ENCODE measurements around the gene TMEM215.

TMEM215 gene, protein sequence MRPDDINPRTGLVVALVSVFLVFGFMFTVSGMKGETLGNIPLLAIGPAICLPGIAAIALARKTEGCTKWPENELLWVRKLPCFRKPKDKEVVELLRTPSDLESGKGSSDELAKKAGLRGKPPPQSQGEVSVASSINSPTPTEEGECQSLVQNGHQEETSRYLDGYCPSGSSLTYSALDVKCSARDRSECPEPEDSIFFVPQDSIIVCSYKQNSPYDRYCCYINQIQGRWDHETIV

GRCh38 chr9:32783168-32783891 lies at the start of gene TMEM215:
Gene TMEM215 (plus strand): TSS chr9:32783540. CDS start chr9:32784184, 644 bp downstream.
- no CpG with 5 or more reads among the region's 59 CpGs for WGBS (ENCODE audit: insufficient coverage, insufficient read length)
- Histone ChIP-seq H3K9me3 (ENCODE audit: control insufficient read depth, insufficient read depth, low read length) (no peaks in the 10 kb centered on the region), H3K27ac (ENCODE audit: low read length) (no peak within 1 kb of the TSS), H3K4me3 (ENCODE audit: low read length) (peak within 1 kb of the TSS; percentile 50; the same call in 1 of the 2 replicates), H3K36me3 (ENCODE audit: control insufficient read depth, insufficient read depth, low read length) (no peaks in the 10 kb centered on the region), H3K4me1 (ENCODE audit: control insufficient read depth, insufficient read depth, low read length) (no peaks in the 10 kb centered on the region), H3K27me3 (ENCODE audit: control insufficient read depth, insufficient read depth, low read length) (peaks cover 14% of the 10 kb centered on the region; the same call in 1 of the 2 replicates)
- DNase-seq (ENCODE audit: low read depth, low spot score), result no peak

DNA sequence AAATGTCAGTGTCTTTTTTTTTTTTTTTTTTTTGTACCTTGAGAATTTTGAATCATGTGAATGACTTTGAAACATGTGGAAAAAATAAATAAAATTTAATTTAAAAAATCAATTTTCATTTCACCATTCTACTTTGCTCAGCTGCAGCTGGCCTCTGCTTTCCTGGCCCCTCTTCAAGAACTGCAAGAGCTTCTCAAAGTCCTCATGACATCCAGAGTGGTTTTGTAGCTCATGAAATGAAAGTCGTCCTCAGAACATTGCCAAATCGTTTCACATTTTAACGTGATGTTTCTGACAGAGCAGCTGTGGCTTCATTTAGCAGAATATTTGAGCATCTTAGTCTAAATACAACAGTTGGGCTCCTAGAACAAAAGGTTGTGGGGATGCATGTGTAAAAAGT lies 47.9 kb upstream of the TMEM215 start:
- H3K4me1 ChIP-seq (ENCODE audit: control insufficient read depth, insufficient read depth, low read length), result no peaks in the 10 kb centered on the region
- no peak overlapping the region for H3K4me3 ChIP-seq (ENCODE audit: low read length)
- H3K9me3 ChIP-seq (ENCODE audit: control insufficient read depth, insufficient read depth, low read length), result no peaks in the 10 kb centered on the region
- no peak for DNase-seq (ENCODE audit: low read depth, low spot score)
- no peak overlapping the region for H3K27ac ChIP-seq (ENCODE audit: low read length)
- WGBS (ENCODE audit: insufficient coverage, insufficient read length), result no CpG with 5 or more reads among the region's 3 CpGs
- H3K27me3 ChIP-seq (ENCODE audit: control insufficient read depth, insufficient read depth, low read length), result no peaks in the 10 kb centered on the region
- H3K36me3 ChIP-seq (ENCODE audit: control insufficient read depth, insufficient read depth, low read length), result no peaks in the 10 kb centered on the region

DNA sequence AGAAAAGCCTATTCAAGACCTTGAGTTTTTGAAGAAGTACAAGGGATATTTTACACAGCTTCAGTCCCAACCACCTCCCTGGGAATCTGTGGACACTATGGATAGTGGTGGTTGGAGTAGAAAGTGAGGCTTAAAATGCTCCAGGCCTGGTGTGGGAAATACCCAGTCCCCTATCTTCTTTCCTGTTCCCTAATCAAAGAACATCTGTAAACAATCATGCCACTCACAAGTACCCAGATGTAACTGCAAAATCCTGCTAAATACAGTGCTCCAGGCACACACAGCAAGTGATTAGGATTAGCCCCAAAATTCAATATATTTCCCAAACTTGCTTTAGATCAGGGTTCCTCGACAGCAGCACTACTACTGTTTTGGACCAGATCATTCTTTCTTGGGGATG lies 46.0 kb upstream of the TMEM215 start:
- no peaks in the 10 kb centered on the region for H3K4me1 ChIP-seq (ENCODE audit: control insufficient read depth, insufficient read depth, low read length)
- no peak overlapping the region for H3K27ac ChIP-seq (ENCODE audit: low read length)
- H3K9me3 ChIP-seq (ENCODE audit: control insufficient read depth, insufficient read depth, low read length), result no peaks in the 10 kb centered on the region
- H3K4me3 ChIP-seq (ENCODE audit: low read length), result no peak overlapping the region
- no peak for DNase-seq (ENCODE audit: low read depth, low spot score)
- WGBS (ENCODE audit: insufficient coverage, insufficient read length), result no CpG with 5 or more reads among the region's 1 CpG
- no peaks in the 10 kb centered on the region for H3K27me3 ChIP-seq (ENCODE audit: control insufficient read depth, insufficient read depth, low read length)
- H3K36me3 ChIP-seq (ENCODE audit: control insufficient read depth, insufficient read depth, low read length), result no peaks in the 10 kb centered on the region

DNA sequence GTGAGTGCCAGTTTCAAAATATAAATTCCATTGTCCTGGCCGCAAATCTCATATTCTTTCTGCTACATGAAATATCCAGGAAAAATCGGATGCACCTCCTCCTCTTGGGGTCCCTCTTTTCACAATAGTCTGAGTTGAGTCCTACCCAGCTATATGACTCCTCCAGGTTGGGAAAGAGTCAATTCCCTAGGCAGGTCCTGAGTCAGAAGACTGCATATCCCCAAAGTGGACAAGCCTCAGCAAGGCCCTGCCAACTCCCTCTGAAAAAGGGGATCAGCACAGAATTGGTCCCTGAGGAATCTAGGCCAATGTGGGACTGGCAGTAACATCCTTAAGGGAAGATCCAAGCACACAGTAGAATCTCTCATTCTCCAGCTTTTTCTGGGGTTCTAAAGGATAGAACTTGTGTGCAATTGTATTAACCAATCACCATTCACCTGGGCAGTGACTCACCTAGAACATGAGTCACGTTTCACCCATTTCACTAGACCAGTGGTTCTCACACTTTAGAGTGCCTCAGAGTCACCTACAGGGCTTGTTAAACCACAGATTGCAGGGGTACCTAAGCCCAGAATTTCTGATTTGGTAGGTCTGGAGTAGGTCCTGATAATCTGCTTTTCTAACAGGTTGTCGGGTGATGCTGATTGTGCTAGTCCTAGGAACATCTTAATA lies 44.7 kb upstream of the TMEM215 start:
- DNase-seq (ENCODE audit: low read depth, low spot score), result no peak
- Histone ChIP-seq H3K27ac (ENCODE audit: low read length) (no peak overlapping the region), H3K4me1 (ENCODE audit: control insufficient read depth, insufficient read depth, low read length) (no peaks in the 10 kb centered on the region), H3K27me3 (ENCODE audit: control insufficient read depth, insufficient read depth, low read length) (no peaks in the 10 kb centered on the region), H3K4me3 (ENCODE audit: low read length) (no peak overlapping the region), H3K36me3 (ENCODE audit: control insufficient read depth, insufficient read depth, low read length) (no peaks in the 10 kb centered on the region), H3K9me3 (ENCODE audit: control insufficient read depth, insufficient read depth, low read length) (no peaks in the 10 kb centered on the region)
- no CpG with 5 or more reads among the region's 4 CpGs for WGBS (ENCODE audit: insufficient coverage, insufficient read length)

DNA sequence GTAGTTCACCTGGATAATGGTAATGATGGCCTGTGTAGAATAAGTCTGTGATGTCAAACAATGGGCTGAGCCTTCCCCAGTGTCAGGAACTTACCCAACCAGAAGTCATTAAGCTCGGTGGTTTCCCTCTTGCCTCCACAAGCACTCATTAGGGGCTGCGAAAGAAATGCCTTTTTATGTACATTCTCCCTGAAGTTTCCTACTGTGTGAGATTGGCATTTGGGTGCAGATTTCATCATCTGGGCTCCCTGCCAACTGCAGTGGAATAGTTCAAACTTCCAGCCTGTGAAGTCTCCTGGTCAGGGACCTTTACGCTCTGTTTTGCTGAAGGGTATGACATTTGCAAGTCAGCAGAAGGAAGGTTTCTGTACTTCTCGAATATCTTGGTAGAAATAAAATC lies 41.6 kb upstream of the TMEM215 start:
- Histone ChIP-seq H3K36me3 (ENCODE audit: control insufficient read depth, insufficient read depth, low read length) (no peaks in the 10 kb centered on the region), H3K9me3 (ENCODE audit: control insufficient read depth, insufficient read depth, low read length) (no peaks in the 10 kb centered on the region), H3K4me1 (ENCODE audit: control insufficient read depth, insufficient read depth, low read length) (no peaks in the 10 kb centered on the region), H3K27ac (ENCODE audit: low read length) (no peak overlapping the region), H3K4me3 (ENCODE audit: low read length) (no peak overlapping the region), H3K27me3 (ENCODE audit: control insufficient read depth, insufficient read depth, low read length) (no peaks in the 10 kb centered on the region)
- no peak for DNase-seq (ENCODE audit: low read depth, low spot score)
- no CpG with 5 or more reads among the region's 4 CpGs for WGBS (ENCODE audit: insufficient coverage, insufficient read length)

GRCh38 chr9:32742296-32742695 lies 41.0 kb upstream of the TMEM215 start:
- WGBS (ENCODE audit: insufficient coverage, insufficient read length), result no CpG with 5 or more reads among the region's 2 CpGs
- no peak for DNase-seq (ENCODE audit: low read depth, low spot score)

DNA sequence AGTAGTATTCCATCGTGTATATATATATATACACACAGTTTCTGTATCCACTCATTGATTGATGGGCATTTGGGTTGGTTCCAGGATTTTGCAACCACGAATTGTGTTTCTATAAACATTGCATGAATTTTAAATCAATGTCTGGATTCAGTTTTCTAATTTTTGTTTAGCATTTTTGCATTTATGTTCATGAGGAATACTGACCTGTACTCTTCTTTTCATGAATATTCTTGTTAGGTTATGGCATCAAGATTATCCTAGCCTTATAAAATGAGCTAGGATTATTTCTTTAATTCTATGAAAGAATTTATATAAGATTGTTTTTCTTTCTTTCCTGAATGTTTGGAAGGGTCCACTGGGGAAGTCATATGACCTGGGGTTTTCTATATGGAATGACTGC lies 35.3 kb upstream of the TMEM215 start:
- no CpG with 5 or more reads among the region's 2 CpGs for WGBS (ENCODE audit: insufficient coverage, insufficient read length)
- Histone ChIP-seq H3K36me3 (ENCODE audit: control insufficient read depth, insufficient read depth, low read length) (no peaks in the 10 kb centered on the region), H3K4me3 (ENCODE audit: low read length) (no peak overlapping the region), H3K4me1 (ENCODE audit: control insufficient read depth, insufficient read depth, low read length) (no peaks in the 10 kb centered on the region), H3K27ac (ENCODE audit: low read length) (no peak overlapping the region), H3K27me3 (ENCODE audit: control insufficient read depth, insufficient read depth, low read length) (no peaks in the 10 kb centered on the region), H3K9me3 (ENCODE audit: control insufficient read depth, insufficient read depth, low read length) (no peaks in the 10 kb centered on the region)
- DNase-seq (ENCODE audit: low read depth, low spot score), result no peak

More at GRCh38 chr9:32742296-32742695, 41.0 kb upstream of the TMEM215 start:
- Histone ChIP-seq H3K9me3 (ENCODE audit: control insufficient read depth, insufficient read depth, low read length) (no peaks in the 10 kb centered on the region), H3K4me1 (ENCODE audit: control insufficient read depth, insufficient read depth, low read length) (no peaks in the 10 kb centered on the region), H3K36me3 (ENCODE audit: control insufficient read depth, insufficient read depth, low read length) (no peaks in the 10 kb centered on the region), H3K27ac (ENCODE audit: low read length) (no peak overlapping the region), H3K4me3 (ENCODE audit: low read length) (no peak overlapping the region), H3K27me3 (ENCODE audit: control insufficient read depth, insufficient read depth, low read length) (no peaks in the 10 kb centered on the region)

GRCh38 chr9:32755730-32756129 lies 27.6 kb upstream of the TMEM215 start:
- peaks cover 2% of the 10 kb centered on the region; the same call in 1 of the 2 replicates for H3K9me3 ChIP-seq (ENCODE audit: control insufficient read depth, insufficient read depth, low read length)
- no peak overlapping the region for H3K4me3 ChIP-seq (ENCODE audit: low read length)
- H3K27me3 ChIP-seq (ENCODE audit: control insufficient read depth, insufficient read depth, low read length), result no peaks in the 10 kb centered on the region
- no peak for DNase-seq (ENCODE audit: low read depth, low spot score)
- H3K27ac ChIP-seq (ENCODE audit: low read length), result no peak overlapping the region
- no peaks in the 10 kb centered on the region for H3K36me3 ChIP-seq (ENCODE audit: control insufficient read depth, insufficient read depth, low read length)
- no peaks in the 10 kb centered on the region for H3K4me1 ChIP-seq (ENCODE audit: control insufficient read depth, insufficient read depth, low read length)
- WGBS (ENCODE audit: insufficient coverage, insufficient read length), result no CpG with 5 or more reads among the region's 22 CpGs

DNA sequence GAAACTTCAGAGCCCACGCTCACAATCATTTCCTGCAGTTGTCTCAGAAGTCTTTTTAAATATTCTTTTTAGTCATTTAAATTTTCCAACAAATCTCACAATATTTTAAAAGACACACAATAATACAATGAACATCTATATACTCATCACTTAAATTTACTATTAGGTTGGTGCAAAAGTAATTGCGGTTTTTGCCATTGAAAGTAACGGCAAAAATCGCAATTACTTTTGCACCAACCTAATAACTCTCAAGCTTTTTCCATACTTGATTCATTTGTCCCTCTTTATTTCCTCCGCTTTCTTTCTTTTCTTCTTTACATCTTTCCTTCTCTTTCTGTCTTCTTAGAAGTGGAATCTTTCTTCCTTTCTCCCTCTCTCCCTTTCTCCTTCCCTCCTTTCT lies 19.2 kb upstream of the TMEM215 start:
- H3K4me1 ChIP-seq (ENCODE audit: control insufficient read depth, insufficient read depth, low read length), result no peaks in the 10 kb centered on the region; the same call in 1 of the 2 replicates
- no peak for DNase-seq (ENCODE audit: low read depth, low spot score)
- H3K9me3 ChIP-seq (ENCODE audit: control insufficient read depth, insufficient read depth, low read length), result no peaks in the 10 kb centered on the region
- H3K36me3 ChIP-seq (ENCODE audit: control insufficient read depth, insufficient read depth, low read length), result no peaks in the 10 kb centered on the region
- WGBS (ENCODE audit: insufficient coverage, insufficient read length), result 100% methylated on average over 1 of the region's 5 CpGs
- H3K27ac ChIP-seq (ENCODE audit: low read length), result no peak overlapping the region
- H3K4me3 ChIP-seq (ENCODE audit: low read length), result no peak overlapping the region
- no peaks in the 10 kb centered on the region for H3K27me3 ChIP-seq (ENCODE audit: control insufficient read depth, insufficient read depth, low read length)

DNA sequence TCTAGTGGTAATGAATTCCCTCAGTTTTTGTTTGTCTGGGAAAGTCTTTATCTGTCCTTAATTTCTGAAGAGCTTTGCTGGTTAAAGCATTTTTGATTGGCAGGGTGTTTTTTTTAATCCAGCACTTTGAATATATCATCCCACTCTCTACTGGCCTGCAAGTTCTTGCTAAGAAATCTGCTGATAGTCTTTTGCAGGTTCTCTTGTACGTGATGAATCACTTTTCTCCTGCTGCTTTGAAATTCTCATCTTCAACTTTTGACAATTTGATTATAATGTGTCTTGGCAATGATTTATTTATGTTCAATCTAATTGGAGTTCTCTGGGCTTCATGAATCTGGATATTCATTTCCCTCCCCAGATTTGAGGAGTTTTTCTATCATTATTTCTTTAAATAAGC lies 8.1 kb upstream of the TMEM215 start:
- H3K4me3 ChIP-seq (ENCODE audit: low read length), result no peak overlapping the region
- no peaks in the 10 kb centered on the region for H3K27me3 ChIP-seq (ENCODE audit: control insufficient read depth, insufficient read depth, low read length)
- H3K27ac ChIP-seq (ENCODE audit: low read length), result no peak overlapping the region
- no peak for DNase-seq (ENCODE audit: low read depth, low spot score)
- H3K36me3 ChIP-seq (ENCODE audit: control insufficient read depth, insufficient read depth, low read length), result no peaks in the 10 kb centered on the region
- no CpG with 5 or more reads among the region's 1 CpG for WGBS (ENCODE audit: insufficient coverage, insufficient read length)
- no peaks in the 10 kb centered on the region for H3K9me3 ChIP-seq (ENCODE audit: control insufficient read depth, insufficient read depth, low read length)
- H3K4me1 ChIP-seq (ENCODE audit: control insufficient read depth, insufficient read depth, low read length), result no peaks in the 10 kb centered on the region
